ENCODE results near the gene NUAK1.

The NUAK1 gene

GRCh38 chr12:106138633-106139421 lies at the start of gene NUAK1:
TSS of gene NUAK1 (minus strand) at chr12:106138954. CDS start at chr12:106138653, 301 bp downstream.
- DNase-seq (ENCODE audit: low read depth in 2 of 2), result no peak

- DNase-seq (ENCODE audit: low read depth in 2 of 2), result no peak
Measured at GRCh38 chr12:106188256-106188655, 49.5 kb upstream of the NUAK1 start.

DNA sequence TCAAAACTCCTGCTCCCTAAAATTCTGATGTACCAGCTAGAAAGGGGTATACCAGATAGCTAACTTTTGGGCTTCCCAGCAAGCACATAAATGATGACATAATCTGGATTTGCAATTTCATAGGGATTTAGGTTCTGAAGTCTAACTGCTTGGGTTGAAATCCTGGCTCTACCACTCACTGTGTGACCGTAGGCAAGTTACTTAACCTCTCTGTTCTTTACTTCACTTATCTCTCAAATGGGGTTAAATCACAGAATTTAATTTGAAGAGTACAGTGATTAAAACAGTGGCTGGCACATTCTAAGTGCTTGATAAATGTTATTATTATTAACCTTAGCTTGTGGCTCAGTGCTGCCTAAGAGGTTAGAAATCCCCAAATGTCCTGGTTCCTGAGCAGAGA lies 49.1 kb upstream of the NUAK1 start:
- no peak for DNase-seq (ENCODE audit: low read depth in 2 of 2)

GRCh38 chr12:106187155-106187789 lies 48.5 kb upstream of the NUAK1 start:
- no peak for DNase-seq (ENCODE audit: low read depth in 2 of 2)

GRCh38 chr12:106183735-106184134 lies 45.0 kb upstream of the NUAK1 start:
- no peak for DNase-seq (ENCODE audit: low read depth in 2 of 2)

DNA sequence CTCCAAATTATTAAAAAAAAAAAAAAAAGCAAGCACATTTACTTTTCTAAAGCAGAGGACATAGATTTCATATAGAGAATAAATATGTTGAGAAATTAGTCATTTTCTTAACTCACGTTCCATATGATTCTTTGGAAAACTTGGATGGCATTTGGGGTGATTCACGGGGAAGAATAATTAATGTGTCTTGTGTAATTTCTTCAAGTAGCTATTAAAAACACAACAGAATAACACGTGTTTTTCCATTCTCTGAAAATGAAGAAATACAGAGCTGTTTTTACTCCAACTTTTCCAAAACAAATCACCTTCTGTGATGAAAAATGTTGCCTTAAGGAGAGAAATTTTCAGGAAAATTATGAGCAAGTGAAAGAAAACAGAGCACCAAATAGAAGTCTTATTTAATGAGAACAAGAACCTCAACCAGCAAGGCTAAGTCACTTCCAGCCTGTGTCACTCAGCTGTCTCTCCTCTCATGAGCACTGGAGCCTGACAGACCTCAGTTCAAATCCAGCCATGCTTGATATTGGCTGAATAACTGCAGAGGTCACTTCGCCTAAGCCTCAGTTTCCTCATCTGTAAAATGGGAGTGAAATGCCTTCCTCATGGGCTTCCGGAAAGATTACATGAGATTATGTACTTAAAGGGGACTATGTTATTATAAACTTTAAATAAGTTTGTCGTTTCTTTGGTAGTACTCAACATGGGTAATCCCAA lies 42.8 kb upstream of the NUAK1 start:
- DNase-seq (ENCODE audit: low read depth in 2 of 2), result no peak

- DNase-seq (ENCODE audit: low read depth in 2 of 2), result no peak
Measured at GRCh38 chr12:106179086-106179485, 40.3 kb upstream of the NUAK1 start.

DNA sequence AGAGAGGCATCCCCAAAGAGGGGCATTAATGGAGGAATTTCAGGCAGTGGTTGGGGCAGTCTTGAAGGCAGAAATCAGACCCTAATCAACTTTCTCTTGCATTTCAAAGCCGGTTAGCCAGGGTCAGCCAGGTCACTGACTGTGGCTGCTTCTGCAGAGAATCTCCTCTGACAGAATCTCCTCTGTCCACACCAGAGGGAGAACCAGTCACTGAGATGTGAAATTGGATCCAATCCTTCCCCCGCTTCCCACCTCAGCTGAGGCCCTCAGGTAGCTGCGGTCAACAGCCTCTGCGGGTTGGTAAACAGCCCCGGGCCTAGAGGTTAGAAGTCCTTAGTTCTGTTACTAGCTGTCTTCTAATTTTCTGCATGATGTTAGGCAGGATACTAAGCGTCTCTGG lies 39.8 kb upstream of the NUAK1 start:
- DNase-seq (ENCODE audit: low read depth in 2 of 2), result no peak

GRCh38 chr12:106176560-106176959 lies 37.8 kb upstream of the NUAK1 start:
- DNase-seq (ENCODE audit: low read depth in 2 of 2), result no peak

GRCh38 chr12:106174876-106175275 lies 36.1 kb upstream of the NUAK1 start:
- DNase-seq (ENCODE audit: low read depth in 2 of 2), result no peak

DNA sequence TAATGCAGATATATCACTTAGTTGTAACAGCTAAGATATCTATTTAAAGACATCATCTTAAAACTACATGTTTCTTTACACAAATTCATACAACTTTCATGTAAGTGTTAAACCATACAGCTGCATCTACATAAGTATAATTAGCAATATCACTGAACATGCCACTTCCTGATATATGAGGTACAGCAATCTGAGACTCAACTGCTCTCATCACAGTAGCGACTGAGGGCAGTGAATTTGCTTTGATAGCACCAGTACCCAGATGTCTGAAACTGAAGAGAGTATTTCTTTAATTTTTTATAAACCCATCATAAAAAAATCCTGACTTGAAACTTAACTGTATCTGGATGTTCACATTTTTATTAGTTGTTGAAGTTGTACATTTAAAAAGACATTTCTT lies 34.7 kb upstream of the NUAK1 start:
- no peak for DNase-seq (ENCODE audit: low read depth in 2 of 2)

DNA sequence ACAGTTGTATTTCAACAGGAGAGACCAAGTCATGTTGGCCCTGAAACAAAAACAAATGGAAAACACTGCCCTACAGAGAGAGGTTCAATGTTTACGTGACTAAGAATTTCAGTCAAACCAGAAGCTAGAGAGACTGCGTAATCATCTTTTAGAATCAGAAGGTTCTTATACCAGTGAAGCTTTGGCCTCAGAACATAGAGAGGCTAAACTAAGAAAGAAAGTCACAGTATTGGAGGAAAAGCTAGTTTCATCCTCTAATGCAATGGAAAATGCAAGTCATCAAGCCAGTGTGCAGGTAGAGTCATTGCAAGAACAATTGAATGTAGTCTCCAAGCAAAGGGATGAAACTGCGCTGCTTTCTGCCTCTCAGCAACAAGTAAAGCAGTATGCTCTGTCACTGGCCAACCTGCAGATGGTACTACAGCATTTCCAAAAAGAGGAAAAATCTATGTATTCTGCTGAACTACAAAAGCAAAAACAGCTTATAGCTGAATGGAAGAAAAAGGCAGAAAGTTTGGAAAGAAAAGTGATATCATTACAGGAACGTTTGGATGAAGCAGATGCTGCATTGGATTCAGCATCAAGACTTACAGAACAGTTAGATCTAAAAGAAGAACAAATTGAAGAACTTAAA lies 32.5 kb upstream of the NUAK1 start:
- no peak for DNase-seq (ENCODE audit: low read depth in 2 of 2)

GRCh38 chr12:106170285-106170684 lies 31.5 kb upstream of the NUAK1 start:
- DNase-seq (ENCODE audit: low read depth in 2 of 2), result no peak

- no peak for DNase-seq (ENCODE audit: low read depth in 2 of 2)
Measured at GRCh38 chr12:106163712-106164111, 25.0 kb upstream of the NUAK1 start.

DNA sequence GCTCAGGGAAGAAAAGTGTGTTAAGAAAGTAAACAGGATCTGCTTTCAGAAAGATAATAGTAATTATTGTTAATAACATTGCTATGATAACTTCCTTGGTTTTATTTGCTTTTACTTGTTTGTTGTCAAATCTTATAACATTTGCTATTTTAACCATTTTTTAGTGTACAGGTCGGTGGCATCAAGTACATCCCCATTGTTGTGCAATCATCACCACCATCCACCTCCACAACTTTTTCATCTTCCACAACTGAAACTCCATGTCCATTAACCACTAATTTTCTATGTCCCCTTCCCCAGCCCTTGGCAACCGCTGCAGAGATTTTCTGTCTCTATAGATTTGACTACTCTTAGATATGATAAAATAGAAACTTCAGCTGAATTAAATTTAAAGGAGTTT lies 22.7 kb upstream of the NUAK1 start:
- no peak for DNase-seq (ENCODE audit: low read depth in 2 of 2)

- no peak for DNase-seq (ENCODE audit: low read depth in 2 of 2)
Measured at GRCh38 chr12:106160915-106161314, 22.2 kb upstream of the NUAK1 start.

DNA sequence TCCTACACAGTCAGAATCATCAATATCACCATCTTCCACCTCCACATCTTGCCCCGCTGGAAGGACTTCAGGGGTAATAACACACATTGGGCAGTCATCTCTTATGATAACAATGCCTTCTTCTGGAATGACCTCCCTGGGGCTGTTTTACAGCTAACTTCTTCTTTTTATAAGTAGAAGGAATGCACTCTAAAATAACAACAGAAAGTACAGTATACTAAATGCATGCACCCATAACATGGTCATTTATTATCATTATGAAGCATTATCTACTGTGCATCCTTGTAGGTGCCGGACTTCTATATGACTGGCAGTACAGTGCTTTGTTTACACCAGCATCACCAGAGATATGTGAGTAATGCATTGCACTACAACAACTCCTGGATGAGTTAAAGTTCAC lies 19.0 kb upstream of the NUAK1 start:
- no peak for DNase-seq (ENCODE audit: low read depth in 2 of 2)

- no peak for DNase-seq (ENCODE audit: low read depth in 2 of 2)
Measured at GRCh38 chr12:106154751-106155273, 16.1 kb upstream of the NUAK1 start.

DNA sequence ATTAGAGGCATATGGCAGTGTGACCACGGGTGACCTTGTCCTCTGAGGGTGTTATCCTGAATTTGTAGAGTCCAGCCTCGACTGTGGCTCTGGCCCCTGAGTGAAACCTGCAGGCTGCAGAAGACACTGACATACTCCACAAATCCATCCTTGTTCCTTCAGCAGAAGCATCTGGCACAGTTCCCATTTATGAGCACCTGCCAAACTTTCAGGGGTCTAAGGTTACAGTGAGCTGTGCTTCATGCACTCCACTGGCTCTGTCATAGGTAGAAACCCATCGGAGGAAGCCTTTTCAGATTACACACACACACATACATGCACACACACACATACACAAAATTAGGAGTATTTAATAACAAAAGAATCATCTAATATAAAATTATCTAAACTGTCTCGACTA lies 13.6 kb upstream of the NUAK1 start:
- no peak for DNase-seq (ENCODE audit: low read depth in 2 of 2)

DNA sequence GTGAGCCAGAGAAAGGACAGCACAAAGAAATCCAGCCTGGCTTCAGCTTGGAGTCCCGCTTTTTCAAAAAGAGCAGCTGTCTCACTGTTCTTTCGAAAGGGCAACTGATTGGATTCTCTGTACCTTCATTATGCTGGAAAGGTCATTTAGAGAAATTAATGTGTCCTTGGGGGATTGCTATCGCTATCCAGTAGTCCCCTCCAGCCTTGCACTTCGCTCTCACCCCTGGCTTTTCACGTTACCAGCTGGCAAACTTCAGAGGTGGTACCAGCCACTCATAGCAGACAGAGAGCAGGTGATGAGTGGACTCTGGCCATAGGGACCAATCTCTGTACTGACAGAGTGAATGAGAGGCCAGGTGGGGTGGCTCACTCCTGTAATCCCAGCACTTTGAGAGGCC lies 11.8 kb upstream of the NUAK1 start:
- DNase-seq (ENCODE audit: low read depth in 2 of 2), result no peak

GRCh38 chr12:106149096-106149784 lies 10.5 kb upstream of the NUAK1 start:
- DNase-seq (ENCODE audit: low read depth in 2 of 2), result no peak

GRCh38 chr12:106147956-106148355 lies 9.2 kb upstream of the NUAK1 start:
- no peak for DNase-seq (ENCODE audit: low read depth in 2 of 2)
